OCI-LY3 (cell line): ENCODE data around the gene TMEM151A.

ENCODE experiments used
- H2AFZ ChIP-seq: fragments of 200-600, 300-600 bp; shearing (Covaris generic); 2 replicates; pipeline ENCODE4 v1.6.0; 2014; ENCODE audit warnings: antibody characterized with exemption, low read depth, low read length
- H3K27ac ChIP-seq: fragments of 200-600, 300-600 bp; sonication (generic); 2 replicates; pipeline ENCODE4 v1.5.1; 2014; ENCODE audit warnings: mild to moderate bottlenecking, low read length, moderate library complexity, mixed read lengths
- H3K27me3 ChIP-seq: fragments of 200-600, 300-600 bp; sonication (generic); 2 replicates; pipeline ENCODE4 v1.6.1; 2014; ENCODE audit warnings: low read depth, low read length, mixed read lengths
- H3K36me3 ChIP-seq: fragments of 200-600, 300-600 bp; sonication (generic); replicated peaks from 2 replicates; pipeline ENCODE3; 2014; ENCODE audit warnings: low read depth, low read length, mixed read lengths
- H3K4me1 ChIP-seq: fragments of 300-600, 200-600 bp; sonication (generic); 2 replicates; pipeline ENCODE4 v1.6.1; 2014; ENCODE audit warnings: low read length, mixed read lengths
- H3K4me2 ChIP-seq: fragments of 200-600, 300-600 bp; sonication (generic); 2 replicates; pipeline ENCODE4 v1.6.1; 2014; ENCODE audit warnings: low read length, mixed read lengths
- H3K4me3 ChIP-seq: fragments of 300-600, 200-600 bp; sonication (generic); 2 replicates; pipeline ENCODE4 v1.5.1; 2014; ENCODE audit warnings: antibody characterized with exemption, mild to moderate bottlenecking, low read length, moderate library complexity
- H3K79me2 ChIP-seq: fragments of 300-600, 200-600 bp; shearing (Covaris generic); 2 replicates; pipeline ENCODE4 v1.6.1; 2014; ENCODE audit warnings: mild to moderate bottlenecking, low read length, mixed read lengths
- H3K9ac ChIP-seq: fragments of 300-600, 200-600 bp; shearing (Covaris generic); 2 replicates; pipeline ENCODE4 v1.6.0; 2014; ENCODE audit warnings: mild to moderate bottlenecking, low read length, moderate library complexity
- H3K9me3 ChIP-seq: fragments of 200-600, 300-600 bp; shearing (Covaris generic); 2 replicates; pipeline ENCODE4 v1.6.1; 2014; ENCODE audit warnings: low read length, mixed read lengths; ENCODE audit not compliant: insufficient read depth
- H4K20me1 ChIP-seq: fragments of 200-600, 300-600 bp; sonication (generic); 2 replicates; pipeline ENCODE4 v1.6.1; 2016; ENCODE audit warnings: low read length, mixed read lengths; ENCODE audit not compliant: insufficient read depth
- EZH2phosphoT487 ChIP-seq: fragments of 200-600 bp; shearing (Covaris generic); IDR thresholded peaks from 2 replicates; pipeline ENCODE4 v1.6.1; 2018; ENCODE audit warnings: antibody characterized with exemption, mixed run types, low read depth
- TF ChIP-seq, protein P1 (sequence below): fragments of 200-600, 300-600 bp; sonication (generic); IDR thresholded peaks from 2 replicates; pipeline ENCODE4 v1.5.1; 2014; ENCODE audit warnings: antibody characterized with exemption, low read length, low read depth

TMEM151A gene

DNA sequence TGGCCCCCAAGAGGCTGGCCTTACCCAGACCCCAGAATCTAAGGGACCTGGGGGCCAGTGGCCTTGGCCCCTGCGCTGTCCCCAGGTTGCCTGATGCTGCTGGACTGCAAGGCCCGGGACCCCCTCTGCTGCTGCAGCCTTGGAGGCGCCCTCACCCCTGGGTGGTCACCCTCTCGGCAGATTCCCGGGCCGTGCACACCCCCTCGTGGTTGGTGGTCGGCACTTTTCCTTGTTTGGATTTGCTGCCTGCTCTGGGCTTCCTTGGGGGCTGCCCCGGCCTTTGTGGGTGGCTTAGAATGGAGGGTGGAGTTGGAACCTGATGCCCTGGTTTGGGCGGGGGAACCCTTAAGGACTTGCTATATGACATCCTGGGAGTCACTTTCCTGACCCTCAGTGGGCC, 39.2 kb downstream of the TMEM151A start:
- H3K27me3 ChIP-seq: no peaks in the 10 kb centered on the region
- no peak overlapping the region for H3K4me2 ChIP-seq
- no peaks in the 10 kb centered on the region for H3K36me3 ChIP-seq
- no peaks in the 10 kb centered on the region for H4K20me1 ChIP-seq
- no peak overlapping the region for H3K4me3 ChIP-seq
- H3K4me1 ChIP-seq: peaks cover 11% of the 10 kb centered on the region
- H3K79me2 ChIP-seq: no peaks in the 10 kb centered on the region
- no peak overlapping the region for H3K9ac ChIP-seq
- TF ChIP-seq, protein P1, sequence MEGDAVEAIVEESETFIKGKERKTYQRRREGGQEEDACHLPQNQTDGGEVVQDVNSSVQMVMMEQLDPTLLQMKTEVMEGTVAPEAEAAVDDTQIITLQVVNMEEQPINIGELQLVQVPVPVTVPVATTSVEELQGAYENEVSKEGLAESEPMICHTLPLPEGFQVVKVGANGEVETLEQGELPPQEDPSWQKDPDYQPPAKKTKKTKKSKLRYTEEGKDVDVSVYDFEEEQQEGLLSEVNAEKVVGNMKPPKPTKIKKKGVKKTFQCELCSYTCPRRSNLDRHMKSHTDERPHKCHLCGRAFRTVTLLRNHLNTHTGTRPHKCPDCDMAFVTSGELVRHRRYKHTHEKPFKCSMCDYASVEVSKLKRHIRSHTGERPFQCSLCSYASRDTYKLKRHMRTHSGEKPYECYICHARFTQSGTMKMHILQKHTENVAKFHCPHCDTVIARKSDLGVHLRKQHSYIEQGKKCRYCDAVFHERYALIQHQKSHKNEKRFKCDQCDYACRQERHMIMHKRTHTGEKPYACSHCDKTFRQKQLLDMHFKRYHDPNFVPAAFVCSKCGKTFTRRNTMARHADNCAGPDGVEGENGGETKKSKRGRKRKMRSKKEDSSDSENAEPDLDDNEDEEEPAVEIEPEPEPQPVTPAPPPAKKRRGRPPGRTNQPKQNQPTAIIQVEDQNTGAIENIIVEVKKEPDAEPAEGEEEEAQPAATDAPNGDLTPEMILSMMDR: no peak
- TF ChIP-seq EZH2phosphoT487: no peak
- H3K9me3 ChIP-seq: no peaks in the 10 kb centered on the region
- no peak overlapping the region for H2AFZ ChIP-seq
- H3K27ac ChIP-seq: no peak overlapping the region

DNA sequence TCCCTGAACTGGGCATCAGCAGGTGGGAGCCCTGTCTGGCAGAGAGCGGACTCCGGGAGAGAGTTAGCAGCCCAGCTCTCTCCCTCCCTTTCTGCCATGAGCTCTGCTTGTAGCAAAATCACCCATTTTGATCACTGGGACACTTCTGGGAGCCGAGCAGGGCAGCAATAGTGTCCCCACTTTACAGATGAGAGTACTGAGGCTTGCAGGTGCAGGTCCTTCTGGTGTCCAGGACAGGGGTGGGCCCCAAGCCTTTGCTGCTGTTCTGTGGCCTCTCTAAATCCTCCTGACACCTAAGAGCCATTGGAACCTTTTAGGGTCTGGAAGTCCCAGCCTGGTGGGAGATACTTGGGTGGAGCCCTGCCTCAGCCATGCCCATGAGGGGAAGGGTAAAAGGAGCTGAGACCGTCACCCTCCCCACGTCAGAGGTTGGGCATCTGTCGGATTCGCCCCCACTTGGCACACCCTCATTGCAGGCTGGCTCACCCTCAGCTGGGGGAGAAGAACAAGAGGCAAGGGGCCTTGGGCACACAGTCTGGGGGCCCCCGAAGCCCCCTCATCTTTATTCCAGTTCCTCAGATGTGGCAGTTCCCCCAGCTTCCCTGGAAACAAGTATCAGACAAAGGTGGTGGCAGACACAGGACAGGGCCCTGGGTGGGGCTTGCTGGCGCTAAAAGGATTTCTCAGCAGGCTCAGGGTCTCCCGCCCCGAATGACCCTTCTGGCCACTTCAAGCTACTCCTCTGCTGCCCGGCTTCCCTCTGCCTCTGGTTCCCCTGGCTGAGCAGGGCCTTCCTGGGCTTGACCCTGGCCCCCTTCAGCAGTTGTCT, 40.1 kb downstream of the TMEM151A start:
- no peak overlapping the region for H3K4me2 ChIP-seq
- no peak for TF ChIP-seq EZH2phosphoT487
- TF ChIP-seq, protein P1: no peak
- H3K27me3 ChIP-seq: no peaks in the 10 kb centered on the region
- H3K4me1 ChIP-seq: peaks cover 11% of the 10 kb centered on the region
- H2AFZ ChIP-seq: no peak overlapping the region
- no peak overlapping the region for H3K27ac ChIP-seq
- no peaks in the 10 kb centered on the region for H3K36me3 ChIP-seq
- H3K4me3 ChIP-seq: no peak overlapping the region
- no peak overlapping the region for H3K9ac ChIP-seq
- no peaks in the 10 kb centered on the region for H4K20me1 ChIP-seq
- no peaks in the 10 kb centered on the region for H3K79me2 ChIP-seq
- no peaks in the 10 kb centered on the region for H3K9me3 ChIP-seq

DNA sequence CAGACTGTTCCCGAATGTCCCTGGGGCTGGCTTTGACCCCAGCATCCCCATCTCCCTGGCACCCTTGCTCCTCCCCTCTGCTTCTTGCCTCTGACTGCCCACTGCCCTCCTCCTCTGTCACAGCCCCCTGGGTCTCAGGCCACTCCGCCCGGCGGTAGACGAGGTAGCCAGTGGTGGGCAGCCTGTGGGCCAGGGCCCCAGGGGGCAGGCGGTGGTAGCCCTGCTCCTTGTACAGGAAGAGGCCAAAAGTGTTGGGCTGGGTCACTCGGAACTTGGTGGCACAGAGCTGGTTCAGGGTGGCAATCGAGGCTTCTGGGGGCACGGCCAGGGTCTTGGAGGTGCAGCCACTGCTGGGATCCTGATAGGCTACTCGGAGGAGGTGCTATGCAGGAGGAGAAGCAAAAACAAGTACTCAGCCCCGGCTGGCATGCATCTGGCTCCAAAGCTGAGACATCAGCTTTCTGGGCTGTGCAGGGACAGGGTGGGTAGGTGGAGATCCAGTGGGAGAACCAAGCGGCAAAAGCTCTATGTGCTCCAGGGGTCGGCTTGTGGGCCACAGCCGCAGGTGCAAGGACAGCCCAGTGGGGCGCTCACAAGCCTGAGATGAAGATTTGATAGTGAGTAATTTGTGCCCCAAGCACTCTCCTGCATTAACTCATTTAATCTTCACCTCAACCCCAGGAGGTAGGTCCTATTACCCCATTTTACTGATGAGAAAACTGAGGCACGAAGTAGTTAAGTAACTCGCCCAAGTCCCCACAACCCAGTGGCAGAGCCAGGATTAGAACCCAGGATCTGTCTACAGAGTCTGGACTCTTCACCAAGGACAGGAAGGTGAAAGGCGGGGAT, 40.9 kb downstream of the TMEM151A start:
- no peaks in the 10 kb centered on the region for H3K9me3 ChIP-seq
- H3K27ac ChIP-seq: no peak overlapping the region
- H3K4me1 ChIP-seq: peaks cover 11% of the 10 kb centered on the region
- H2AFZ ChIP-seq: no peak overlapping the region
- H4K20me1 ChIP-seq: no peaks in the 10 kb centered on the region
- peaks cover 5% of the 10 kb centered on the region for H3K36me3 ChIP-seq
- no peak for TF ChIP-seq EZH2phosphoT487
- TF ChIP-seq, protein P1: no peak
- no peak overlapping the region for H3K4me2 ChIP-seq
- H3K9ac ChIP-seq: no peak overlapping the region
- no peaks in the 10 kb centered on the region for H3K27me3 ChIP-seq
- no peak overlapping the region for H3K4me3 ChIP-seq
- no peaks in the 10 kb centered on the region for H3K79me2 ChIP-seq

DNA sequence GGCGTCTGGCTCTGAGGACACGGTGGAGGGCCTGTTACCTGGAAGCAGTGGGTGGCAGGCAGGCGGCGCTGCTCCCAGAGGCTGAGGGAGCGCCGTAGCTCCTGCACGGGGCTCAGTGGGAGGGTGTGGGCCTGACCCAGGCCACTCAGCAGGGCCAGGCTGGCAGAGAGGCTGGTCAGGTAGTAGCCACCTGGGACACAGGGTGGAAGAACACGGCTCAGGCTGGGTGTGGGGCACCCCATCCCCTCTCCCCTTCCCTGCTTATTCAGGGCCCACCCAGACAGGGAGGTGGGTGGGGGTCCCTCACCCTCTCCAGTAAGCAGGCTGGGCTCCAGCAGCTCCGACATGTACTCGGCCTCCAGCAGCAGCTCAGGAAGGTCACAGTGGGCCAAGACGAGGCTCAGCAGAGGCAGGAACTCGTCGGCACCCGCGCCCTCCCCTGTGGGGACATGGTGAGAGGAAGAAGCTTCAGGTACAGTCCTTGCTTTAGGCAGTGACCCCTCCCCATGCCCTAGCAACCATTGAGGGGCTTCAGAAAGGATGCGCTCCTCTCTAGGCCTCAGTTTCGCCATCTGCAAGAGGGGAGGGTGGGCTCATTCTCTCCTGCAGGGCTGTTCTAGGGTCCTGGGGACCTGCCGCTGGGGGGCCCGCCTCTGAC, 41.7 kb downstream of the TMEM151A start:
- Histone ChIP-seq H4K20me1 (no peaks in the 10 kb centered on the region), H3K27ac (no peak overlapping the region), H3K4me1 (peaks cover 6% of the 10 kb centered on the region), H3K9ac (no peak overlapping the region), H3K27me3 (no peaks in the 10 kb centered on the region), H3K9me3 (no peaks in the 10 kb centered on the region), H3K4me3 (no peak overlapping the region), H2AFZ (no peak overlapping the region), H3K4me2 (no peak overlapping the region), H3K36me3 (peaks cover 7% of the 10 kb centered on the region), H3K79me2 (no peaks in the 10 kb centered on the region)
- TF ChIP-seq, protein P1: no peak
- TF ChIP-seq EZH2phosphoT487: no peak
